SU-DHL-6 (cell line): ENCODE results near the gene ESF1.

Experiments used
- EZH2phosphoT487 ChIP-seq: fragments of 200-600 bp; sonication (generic), shearing (Covaris generic); conservative IDR thresholded peaks from 2 replicates; pipeline ENCODE4 v1.6.1; 2018; ENCODE audit warnings: mild to moderate bottlenecking, antibody characterized with exemption, low read length, moderate library complexity, mixed read lengths
- TF ChIP-seq, protein P1 (sequence below): fragments of 200-600 bp; sonication (generic); IDR thresholded peaks from one replicate; pipeline ENCODE4 v1.5.1; 2017; ENCODE audit warnings: antibody characterized with exemption, mild to moderate bottlenecking, low read length, moderate library complexity; ENCODE audit not compliant: insufficient read depth, poor library complexity, severe bottlenecking

DNA sequence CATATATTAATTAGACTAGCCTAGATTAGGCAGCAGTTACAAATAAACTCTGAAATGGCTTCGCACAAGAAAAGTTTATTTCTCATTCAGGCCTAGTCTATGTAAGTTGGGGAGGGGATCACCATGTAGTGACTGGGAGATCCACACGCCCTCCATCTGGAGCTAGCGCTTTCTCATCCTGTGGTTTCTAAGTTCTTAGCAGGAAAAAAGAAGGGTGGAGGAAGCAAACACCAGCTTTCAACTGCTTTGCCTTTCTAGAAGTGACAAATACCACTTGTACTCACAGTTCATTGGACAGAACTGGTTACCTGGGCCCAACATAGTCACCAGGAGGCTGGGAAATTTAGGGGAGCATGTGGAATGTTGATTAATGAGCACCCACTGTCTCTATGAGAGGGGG, 46.8 kb upstream of the ESF1 start:
- TF ChIP-seq, protein P1, sequence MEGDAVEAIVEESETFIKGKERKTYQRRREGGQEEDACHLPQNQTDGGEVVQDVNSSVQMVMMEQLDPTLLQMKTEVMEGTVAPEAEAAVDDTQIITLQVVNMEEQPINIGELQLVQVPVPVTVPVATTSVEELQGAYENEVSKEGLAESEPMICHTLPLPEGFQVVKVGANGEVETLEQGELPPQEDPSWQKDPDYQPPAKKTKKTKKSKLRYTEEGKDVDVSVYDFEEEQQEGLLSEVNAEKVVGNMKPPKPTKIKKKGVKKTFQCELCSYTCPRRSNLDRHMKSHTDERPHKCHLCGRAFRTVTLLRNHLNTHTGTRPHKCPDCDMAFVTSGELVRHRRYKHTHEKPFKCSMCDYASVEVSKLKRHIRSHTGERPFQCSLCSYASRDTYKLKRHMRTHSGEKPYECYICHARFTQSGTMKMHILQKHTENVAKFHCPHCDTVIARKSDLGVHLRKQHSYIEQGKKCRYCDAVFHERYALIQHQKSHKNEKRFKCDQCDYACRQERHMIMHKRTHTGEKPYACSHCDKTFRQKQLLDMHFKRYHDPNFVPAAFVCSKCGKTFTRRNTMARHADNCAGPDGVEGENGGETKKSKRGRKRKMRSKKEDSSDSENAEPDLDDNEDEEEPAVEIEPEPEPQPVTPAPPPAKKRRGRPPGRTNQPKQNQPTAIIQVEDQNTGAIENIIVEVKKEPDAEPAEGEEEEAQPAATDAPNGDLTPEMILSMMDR = no peak
- TF ChIP-seq EZH2phosphoT487 = no peak
